Stimulated activated CD8-positive, alpha-beta memory T cell treated with anti-CD3 and anti-CD28 coated beads, Interleukin-4, amount 100 ng/mL, for 48 hours (primary cell): ENCODE results near the gene FKBP5.
A peak's percentile ranks its signal among the peaks of the same experiment; 100 is the strongest.
"Not testable (repeated sequence)": the region's sequence is repeated elsewhere in the genome, so short reads cannot be mapped to it uniquely, and the experiment has no call there.

Experiments
- DNase-seq: peaks from one replicate; pipeline ENCODE4 v3.0.0-alpha.2; 2020

The FKBP5 gene

DNA sequence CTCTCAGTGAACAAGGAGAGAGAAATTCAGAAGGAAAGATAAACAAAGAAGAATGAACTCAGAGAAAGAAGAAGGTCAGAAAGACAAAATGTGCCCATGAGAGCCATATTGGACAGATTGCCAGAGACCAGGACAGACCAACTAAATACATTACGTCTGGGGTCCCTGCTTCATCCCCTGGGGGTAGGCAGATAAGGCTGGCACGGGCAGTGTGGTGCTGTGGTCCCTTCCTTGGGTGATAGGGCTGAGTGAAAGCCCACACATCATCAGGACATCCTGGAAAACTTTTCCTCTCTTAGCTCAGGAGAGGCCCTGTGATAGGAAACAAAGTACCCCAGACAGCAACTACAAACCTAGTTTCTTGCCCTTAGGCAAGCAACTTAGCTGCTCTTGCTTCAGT is 34.9 kb upstream of the FKBP5 start:
- DNase-seq, result no peak

DNA sequence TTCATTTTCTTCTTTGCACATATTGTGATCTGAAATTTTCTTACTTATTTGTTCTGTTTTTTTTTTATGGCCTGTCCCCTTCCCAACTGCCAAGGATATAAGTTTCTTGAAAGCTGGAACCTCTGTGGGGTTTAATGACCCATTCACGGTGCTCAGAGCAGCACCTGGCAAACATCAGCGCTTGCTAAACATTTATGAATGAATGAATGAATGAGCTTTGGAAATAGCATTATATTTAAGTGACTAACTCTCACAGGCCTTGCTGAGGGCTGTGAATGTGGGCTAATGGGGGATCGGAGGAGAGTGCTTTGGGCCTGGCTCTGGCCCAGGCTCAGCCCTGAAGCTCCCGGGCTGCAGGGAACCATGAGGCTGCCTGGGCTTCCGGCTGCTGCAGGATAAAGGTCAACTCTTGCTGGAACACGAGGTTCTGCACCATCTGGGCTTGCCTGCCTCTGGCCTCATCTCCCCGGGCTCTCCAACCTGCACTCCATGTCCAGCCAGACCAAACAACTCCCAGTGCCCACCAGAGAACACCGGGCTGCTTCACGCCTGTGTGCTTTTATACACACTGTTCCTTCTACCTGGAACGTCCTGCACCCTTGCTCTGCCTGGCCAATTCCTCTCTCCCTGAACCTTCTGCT is 33.5 kb upstream of the FKBP5 start:
- no peak for DNase-seq

DNA sequence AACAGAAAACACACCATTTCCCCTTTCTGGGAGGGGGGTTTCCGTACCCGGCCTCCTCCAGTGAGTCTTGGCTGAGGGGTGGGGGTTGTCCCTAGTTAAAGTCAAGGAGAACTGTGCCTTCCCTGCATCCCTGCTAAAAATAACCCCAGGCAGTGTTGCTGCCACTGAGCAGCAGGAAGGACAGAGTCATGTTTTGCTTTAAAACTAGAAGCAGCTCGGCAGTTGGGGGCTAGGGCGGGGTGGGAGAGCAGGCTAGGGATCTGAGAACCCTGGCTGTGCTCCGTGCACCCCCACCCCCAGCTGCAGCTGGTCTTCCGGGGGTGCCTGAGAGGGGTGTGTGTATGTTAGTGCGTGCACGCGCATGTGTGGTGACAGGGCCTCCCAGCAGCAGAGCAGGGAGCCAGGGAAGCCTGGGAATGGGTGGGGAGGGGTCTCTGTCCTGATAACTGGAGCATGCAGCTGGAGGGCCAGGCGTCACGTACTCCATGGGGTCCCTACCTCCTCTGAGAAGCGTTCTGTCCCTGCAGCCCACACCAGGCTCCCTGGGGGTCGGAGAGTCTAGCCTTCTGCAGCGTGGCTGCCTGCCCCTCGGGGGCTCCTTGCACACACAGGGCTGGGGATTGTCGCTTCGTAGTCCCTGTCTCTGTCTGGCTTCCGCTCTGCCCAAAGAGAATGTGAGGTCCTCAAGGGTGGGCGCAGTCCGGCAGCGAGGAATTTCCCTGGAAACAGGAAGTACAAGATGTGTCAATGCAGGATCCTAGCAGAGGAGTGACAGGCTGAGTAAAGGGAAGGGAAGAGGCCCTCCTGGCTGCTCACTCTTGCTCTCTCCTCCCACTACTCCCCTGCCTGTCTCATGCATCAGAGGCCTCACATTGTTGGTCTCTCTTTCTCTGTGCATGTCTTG is 31.4 kb upstream of the FKBP5 start:
- DNase-seq, result peak; percentile 61

DNA sequence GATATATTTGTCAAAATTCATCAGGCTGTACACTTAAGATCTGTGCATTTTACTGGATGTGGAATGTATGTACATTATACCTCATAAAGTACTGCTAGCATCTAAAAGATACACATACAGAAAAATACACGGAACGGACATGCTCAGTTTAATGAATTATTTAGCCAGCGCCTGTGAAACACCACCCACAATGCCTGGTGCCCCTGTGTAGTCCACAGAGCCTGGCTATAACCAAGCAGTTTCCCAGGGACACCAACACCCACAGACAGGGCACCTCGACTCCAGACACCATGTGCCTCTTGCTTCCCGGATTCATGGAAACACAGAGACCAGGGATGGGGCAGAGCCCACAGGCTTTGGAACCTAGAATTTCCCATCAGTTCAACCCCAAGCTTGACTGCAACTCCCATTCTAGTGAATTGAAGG is 30.7 kb upstream of the FKBP5 start:
- DNase-seq, result no peak

DNA sequence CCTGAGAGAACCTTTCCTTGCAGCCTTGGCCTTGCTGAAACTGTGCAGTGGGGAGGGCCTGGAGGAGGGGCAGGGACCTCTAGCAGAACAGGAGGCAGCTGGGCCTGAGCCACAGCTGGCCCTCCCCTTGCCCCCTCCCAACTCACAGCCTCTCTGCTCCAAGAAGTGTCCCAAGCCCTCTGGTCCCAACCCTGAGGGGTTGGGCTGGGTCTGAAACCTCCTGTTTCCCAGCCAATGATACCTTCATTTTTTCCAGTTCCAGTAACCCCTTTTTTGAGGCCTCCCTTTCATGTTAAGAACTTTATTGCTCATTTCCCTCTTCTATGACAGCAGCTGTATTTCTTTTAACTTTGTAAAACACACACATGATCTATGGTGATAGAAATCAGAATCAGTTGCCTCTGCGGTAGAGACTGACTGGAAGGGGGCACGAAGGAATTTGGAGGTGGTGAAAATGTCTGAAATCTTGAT is 30.2 kb upstream of the FKBP5 start:
- DNase-seq, result peak; percentile 67

DNA sequence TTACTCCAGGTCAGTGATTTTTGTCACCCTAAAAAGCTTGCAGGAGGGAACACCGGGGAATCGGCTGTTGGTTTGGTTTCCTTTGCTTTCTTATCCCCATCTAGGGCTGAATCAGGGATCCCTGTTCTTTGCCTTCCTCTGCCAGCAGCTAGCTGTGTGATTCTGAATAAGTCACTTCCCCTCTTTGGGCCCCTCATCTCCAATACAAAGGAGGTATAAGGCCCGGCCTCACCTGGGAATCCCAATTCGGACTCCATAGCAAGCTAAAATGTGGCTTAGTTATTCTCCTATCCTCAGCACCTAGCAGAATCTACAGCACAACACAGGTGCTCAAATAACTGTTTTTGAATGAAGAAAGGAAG is 29.6 kb upstream of the FKBP5 start:
- DNase-seq, result no peak

DNA sequence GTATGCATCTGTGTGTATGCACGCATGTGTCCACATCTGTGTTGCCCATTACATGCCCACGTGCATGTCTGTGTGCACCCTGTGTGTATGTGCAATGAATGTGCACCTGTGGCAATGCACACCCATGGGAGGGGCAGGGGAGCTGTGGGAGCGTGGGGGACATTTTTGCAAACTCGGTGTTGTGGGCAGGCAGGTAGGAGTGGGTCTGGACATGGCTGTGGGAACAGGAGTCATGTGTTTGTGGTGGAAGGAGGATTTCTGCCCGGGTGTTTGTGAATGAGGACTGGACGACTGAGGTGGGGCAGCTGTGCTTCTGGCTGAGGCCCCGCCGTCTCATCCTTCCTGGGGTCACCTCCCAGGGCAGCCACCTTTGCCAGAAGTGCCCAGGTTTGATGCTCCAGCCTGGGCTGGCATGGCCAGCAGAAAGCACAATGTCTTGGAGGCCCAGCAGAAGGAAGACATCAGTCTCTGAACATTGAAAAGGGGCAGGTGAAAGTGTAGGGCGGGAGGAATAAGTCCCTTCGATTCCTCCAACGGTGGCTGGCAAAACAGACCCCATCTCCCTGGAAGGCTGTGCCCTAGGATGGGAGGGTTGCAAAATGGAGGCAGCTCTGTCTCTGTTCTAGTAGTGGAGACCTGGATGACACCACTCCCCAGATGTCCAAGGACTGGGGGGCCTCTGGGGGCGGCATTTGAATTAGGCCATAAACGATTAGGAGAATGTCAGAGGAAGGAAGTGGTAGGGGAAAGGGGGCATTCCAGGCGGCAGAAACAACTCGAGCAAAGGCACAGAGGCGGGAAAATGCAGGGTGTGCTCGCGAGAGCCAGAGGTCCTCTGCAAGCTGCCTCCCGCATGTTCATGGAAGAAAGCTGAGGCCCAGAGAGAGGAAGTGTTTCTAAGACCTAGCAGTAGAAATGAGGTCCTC is 29.0 kb upstream of the FKBP5 start:
- DNase-seq, result no peak

DNA sequence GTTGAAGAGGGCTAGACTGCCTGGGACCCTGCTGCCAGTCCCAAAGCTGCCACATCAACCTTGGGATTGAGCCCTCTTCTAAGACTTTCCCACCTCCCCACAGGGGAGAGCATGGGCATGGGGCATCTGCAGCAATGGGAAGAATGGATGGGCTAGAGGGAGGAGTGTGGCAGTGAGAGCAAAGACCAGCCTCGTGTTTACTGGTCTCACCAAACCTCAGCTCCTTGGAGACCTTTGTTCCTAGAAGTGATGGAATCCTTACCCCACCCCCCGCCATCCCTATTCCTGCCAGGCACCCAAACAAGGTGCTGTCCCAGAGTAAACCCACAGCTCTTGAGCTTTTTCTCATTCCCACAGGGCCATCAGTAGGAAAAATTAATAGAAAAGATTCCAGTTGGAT is 28.1 kb upstream of the FKBP5 start:
- DNase-seq, result no peak

DNA sequence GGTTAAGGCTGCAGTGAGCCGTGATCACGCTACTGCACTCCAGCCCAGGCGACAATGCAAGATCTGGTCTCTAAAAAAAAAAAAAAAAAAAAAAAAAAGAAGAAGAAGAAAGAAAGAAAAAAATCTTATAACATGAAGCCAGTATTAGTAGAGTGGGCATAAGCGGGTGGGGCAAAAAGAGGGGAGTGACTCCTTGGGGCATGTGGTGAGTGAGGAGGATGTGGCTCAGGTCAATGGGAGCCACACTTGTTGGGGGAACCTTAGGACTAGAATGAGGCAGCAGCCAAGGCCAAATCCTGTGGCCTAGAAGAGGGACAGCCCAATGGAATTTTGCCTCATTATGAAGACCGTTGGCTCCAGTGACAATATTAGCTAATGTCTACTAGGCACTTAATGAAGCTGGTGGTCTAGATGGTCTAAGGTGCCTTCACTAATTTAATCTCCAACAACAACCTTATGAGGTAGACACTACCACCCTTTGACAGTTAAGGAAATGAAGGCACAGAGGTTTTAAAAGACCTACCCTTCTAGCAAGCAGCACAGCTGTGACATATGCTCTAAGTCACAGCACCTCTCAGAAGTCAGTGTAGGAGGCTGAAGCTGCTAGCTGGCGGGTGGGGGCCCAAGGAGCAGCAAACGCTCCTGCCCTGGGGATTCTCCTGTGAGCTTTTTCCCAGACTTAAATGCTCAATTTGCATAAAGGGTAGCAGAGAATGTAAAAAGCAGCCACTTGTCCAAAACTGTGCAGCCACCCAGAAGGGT is 24.5 kb upstream of the FKBP5 start:
- no peak for DNase-seq

DNA sequence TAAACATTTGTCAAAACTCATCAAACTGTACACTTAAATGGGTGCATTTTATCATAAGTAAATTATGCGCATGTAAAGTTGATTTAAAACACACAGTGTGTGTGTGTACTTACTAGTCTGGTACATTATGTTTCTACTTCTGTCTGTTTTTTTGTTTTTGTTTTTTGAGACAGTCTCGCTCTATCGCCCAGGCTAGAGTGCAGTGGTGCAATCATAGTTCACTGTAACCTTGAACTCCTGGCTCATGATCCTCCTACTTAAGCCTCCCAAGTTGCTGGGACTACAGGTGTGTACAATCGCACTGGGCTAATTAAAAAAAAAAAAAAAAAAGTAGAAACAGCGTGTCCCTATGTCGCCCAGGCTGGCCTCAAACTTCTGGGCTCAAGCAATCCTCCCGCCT is 23.0 kb upstream of the FKBP5 start:
- DNase-seq, result no peak

DNA sequence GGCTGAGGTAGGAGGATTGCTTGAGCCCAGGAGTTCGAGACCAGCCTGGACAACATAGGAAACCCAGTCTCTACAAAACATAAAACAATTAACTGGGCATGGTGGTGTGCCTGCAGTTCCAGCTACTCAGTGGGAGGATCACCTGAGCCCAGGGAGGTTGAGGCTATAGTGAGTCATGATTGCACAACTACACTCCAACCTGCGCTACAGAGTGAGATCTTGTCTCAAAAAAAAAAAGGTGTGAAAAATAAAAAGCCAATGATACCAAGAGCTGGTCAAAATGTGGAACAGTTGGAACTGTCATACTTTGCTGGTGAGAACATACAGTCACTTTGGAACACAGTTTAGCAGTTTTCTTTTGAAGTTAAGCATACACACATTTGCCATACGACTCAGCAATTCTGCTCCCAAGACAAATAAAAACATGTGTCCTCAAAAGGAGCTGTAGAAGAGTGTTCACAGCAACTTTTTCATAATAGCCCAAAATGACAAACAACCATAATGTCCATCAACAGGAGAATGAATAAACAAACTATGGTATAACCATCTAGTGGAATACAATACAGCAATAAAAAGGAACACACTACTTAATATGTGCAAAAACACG is 21.6 kb upstream of the FKBP5 start:
- peak; percentile 63 for DNase-seq

DNA sequence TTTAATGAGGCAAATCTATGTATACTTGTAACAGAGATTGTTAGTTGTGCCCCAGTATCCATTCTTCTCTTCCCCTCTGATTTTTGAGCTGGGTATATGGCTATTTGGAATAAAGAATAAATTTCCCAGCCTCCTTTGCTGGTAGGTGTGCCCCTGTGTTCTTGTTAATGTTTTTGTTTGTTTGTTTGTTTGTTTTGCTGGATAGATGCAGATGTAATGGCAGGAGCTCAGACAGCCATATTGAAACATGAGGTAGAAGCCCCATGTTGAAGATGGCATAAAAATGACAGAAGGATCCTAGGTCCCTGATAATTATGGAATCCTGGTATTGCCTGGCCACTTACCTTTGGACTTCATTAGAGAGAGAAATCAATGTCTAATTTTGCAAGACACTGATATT is 19.9 kb upstream of the FKBP5 start:
- no peak for DNase-seq

DNA sequence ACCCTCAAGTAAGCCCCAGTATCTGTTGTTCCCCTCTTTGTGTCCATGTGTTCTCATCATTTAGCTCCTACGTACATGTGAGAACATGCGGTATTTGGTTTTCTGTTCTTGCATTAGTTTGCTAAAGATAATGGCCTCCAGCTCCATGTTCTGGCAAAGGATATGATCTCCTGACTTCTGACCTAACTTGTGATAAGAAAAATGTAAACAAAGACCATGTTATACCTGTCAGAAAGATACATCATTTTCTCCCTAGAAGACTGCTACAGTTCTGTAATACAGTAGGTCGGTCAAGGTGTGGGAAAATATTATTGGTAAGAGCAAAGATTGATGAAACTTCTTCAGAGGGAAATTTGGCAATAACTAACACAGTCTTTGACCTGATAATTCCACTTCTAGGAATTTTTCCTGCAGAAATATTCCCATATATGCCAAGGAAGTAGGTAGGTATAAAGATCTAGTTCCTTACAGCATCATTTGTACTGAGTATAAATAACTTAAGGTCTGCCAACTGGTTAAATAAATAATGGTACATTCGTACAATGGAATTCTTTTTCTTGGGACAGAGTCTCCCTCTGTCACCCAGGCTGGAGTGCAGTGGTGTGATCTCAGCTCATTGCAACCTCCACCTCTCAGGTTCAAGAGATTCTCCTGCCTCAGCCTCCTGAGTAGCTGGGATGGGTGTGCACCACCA is 19.1 kb upstream of the FKBP5 start:
- DNase-seq, result no peak

DNA sequence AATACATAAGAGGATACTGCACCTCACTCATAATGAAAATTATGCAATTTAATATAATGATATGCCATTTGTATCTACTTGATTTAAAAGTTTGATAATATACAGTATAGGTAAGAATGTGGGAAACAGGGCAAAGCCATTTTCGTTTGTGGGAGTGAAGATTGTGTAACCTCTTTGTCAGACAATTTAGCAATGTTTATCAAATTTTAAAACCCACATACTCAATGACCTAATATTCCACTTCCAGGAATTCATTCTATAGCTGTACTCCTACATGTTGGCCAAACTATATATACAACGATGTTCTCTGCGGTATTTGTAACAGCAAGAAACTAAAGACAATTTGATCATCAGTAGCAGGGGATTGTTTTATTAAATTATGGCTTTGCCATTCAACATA is 17.8 kb upstream of the FKBP5 start:
- no peak for DNase-seq

DNA sequence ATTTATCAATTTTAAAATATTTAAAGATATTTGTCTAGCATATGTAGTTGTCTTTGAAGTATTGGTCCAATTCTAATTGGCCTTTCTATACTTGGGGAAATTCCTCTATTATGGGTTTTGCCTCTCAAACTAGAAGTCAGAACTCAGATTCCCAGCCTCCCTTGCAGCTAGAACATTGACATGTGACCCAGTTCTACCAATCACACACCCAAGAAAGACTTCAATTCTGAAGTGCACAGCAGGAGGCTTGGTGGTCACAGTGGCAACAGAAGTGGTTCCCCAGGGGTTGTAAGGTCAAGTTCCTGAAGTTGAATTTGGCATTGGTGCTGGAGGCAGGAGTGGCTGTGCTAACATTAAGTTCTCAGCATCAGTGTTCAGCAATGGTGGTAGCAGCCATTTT is 14.8 kb upstream of the FKBP5 start:
- DNase-seq, result no peak

DNA sequence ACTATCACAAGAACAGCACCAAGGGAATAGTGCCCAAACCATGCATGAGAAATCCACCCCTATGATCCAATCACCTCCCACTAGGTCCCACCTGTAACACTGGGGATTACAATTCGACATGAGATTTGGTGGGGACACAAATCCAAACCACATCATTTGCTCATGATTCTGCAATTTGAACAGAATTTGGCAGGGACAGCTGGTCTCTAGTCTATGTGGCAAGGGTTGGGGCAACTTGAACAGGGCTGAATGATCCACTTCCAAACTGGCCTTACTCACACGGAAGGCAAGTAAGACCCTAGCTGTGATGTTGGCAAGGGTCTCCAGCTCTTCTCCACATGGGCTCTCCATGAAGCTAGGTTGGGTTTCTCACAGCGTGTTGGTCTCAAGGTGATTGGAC is 10.1 kb upstream of the FKBP5 start:
- no peak for DNase-seq

DNA sequence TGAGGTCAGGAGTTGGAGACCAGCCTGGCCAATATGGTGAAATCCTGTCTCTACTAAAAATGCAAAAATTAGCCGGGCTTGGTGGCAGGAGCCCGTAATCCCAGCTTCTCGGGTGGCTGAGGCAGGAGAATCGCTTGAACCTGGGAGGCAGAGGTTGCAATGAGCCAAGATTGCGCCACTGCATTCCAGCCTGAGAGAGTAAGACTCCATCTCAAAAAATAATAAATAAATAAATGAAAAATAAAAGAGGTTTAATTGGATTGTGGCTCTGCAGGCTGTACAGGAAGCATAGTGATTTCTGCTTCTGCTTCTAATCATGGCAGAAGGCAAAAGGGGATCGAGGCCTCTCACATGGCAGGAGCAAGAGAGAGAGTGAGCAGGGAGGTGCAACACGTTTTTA is 9.7 kb upstream of the FKBP5 start:
- not testable (repeated sequence) for DNase-seq

DNA sequence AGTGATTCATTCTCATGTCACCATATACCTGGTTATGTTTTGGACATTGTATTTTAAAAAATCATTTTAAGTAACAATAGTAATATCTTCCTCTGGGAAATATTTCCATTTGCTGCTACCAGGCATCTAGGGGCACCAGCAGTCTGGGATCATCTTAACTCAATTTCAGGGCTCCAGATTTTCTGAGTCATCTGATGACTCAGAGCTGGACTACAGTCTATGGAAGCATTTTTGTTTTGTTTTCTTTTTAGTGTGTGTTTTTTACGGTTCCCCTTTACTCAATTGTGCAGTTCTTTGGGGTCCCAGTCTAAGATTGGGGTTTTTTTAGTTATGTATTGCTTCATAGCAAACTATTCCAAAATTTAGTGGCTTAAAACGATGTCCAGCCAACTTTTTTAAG is 5.7 kb upstream of the FKBP5 start:
- no peak for DNase-seq

DNA sequence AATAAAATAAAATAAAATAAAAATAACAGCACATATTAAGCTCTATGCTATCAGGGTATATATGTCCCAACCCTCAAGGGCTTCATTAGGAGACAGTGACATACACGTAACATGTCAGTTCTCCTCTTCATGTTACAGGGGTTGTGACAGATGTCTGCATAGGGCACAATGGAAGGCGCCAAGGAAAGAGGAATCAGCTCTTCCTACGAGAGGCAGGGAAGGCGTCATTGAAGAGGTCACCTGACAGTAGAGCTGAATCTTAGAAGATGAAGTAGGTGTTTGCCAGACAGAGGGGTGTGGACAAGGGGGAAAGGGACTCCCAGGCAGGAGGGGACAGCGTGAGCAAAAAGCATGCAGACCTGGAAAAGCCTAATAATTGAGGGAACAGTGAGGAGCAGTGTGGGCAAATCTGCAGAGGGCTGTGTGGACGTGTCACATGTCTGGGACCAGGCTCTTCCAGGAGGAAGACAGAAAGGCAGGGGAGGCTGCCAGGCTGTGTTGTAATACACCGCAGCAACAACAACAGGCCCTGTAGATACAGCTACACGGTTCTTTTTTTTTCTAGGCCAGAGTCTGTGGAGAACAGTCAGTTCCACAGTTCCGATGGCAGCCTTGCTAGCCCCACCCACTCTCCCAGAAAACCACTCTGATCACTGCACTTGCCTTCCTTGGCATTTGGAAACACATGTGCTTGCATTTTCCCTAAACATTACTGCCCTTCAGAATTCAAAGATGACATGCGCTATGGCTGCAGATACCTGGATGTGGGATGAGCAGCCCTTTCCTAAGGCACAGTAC is 2.5 kb upstream of the FKBP5 start:
- DNase-seq, result no peak

DNA sequence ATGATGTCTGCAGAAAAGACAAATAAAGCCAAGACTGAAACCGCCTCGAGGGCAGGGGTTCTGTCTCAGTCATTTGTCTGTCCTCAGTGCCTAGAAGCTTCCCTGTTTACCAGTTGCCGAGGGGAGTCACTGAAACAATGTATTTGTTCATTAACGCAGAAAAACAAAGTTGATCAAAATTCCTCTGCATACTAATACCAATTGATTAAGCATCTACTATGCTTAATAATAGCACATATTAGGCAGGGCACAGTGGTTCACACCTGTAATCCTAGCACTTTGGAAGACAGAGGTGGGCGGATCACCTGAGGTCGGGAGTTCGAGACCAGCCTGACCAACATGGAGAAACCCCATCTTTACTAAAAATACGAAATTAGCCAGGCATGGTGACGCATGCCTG is 1.8 kb upstream of the FKBP5 start:
- no peak for DNase-seq

DNA sequence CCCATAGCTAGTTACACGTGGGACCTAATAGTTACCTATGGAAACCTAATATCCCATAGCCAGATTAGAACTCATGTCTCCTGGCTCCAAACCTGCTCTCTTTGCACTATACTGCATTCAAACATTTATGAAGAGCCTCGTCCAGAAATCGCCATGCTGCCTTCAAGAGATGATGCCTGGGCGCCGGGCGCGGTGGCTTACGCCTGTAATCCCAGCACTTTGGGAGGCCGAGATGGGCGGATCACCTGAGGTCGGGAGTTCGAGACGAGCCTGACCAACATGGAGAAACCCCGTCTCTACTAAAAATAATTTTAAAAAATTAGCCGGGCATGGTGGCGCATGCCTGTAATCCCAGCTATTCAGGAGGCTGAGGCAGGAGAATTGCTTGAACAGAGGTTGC is 1.3 kb upstream of the FKBP5 start:
- not testable (repeated sequence) for DNase-seq
